ENCODE results near the gene SNX22. TPM values are rescaled to one million over a fixed set of nuclear protein-coding genes. Genes with fewer than 3 reads are reported as not detected.

Gene SNX22
- total and polyA plus RNA-seq, 9 of the 15 experiments (the other 6 are each of a cell fraction or from before 2014, with no cell fraction given): 0.91 to 3.0 (median 2.0) TPM

- TF ChIP-seq ZNF407 (IDR thresholded peaks at IDR 0.05; ENCODE audit: low read depth) (no peak), ZNF740 (CRISPR knock-in tag; IDR thresholded peaks at IDR 0.05) (no peak), ZNF740 (tag; IDR thresholded peaks at IDR 0.05) (no peak), TSHZ1 (CRISPR knock-in tag; IDR thresholded peaks at IDR 0.05) (no peak), SP2 (IDR thresholded peaks at IDR 0.05; ENCODE audit: extremely low read depth, low read depth, low read length, poor library complexity, severe bottlenecking) (peak; percentile 33), IRF2 (CRISPR knock-in tag; IDR thresholded peaks at IDR 0.05) (no peak), GTF2E2 (tag; IDR thresholded peaks at IDR 0.05) (no peak), ZNF311 (CRISPR knock-in tag; IDR thresholded peaks at IDR 0.05) (no peak), SAP30 (IDR thresholded peaks at IDR 0.05; ENCODE audit: borderline replicate concordance, insufficient read depth, low read depth, low read length, poor library complexity, severe bottlenecking) (peak; percentile 86), SIN3A (IDR thresholded peaks at IDR 0.05; ENCODE audit: borderline replicate concordance in 2 of 2, control insufficient read depth in 1 of 2, low read depth in 2 of 2, low read length in 2 of 2) (peak; percentile 96 to 97), TCF7 (IDR thresholded peaks at IDR 0.05; ENCODE audit: borderline replicate concordance) (no peak)
These were observed 11.5 kb downstream of the SNX22 start, which contains the start of gene PPIB (continued) for GRCh38 chr15:64162869-64163658.

All from K562 (cell line).